Stimulated activated effector memory CD8-positive, alpha-beta T cell treated with anti-CD3 and anti-CD28 coated beads, Interleukin-12 subunit alpha, Interleukin-12 subunit beta, amount 100 ng/mL, for 72 hours (primary cell): ENCODE measurements around the gene BICC1.

Experiments used
- ATAC-seq: fragments of 150-1000 bp; cut with Tn5 transposase; 2 replicates; pipeline ENCODE4 v1.10.0; 2021
- DNase-seq, 2 donors: peaks; one replicate each; pipeline ENCODE4 v3.0.0; 2021 to 2022; ENCODE audit warnings: low spot score in 2 of 2
- H3K27ac Mint-ChIP-seq: one replicate; pipeline ENCODE4 v1.8.0; 2022; ENCODE audit warnings: mild to moderate bottlenecking, mixed read lengths
- H3K36me3 Mint-ChIP-seq: one replicate; pipeline ENCODE4 v1.8.0; 2022; ENCODE audit warnings: mild to moderate bottlenecking, mixed read lengths
- H3K4me1 Mint-ChIP-seq: one replicate; pipeline ENCODE4 v1.8.0; 2022; ENCODE audit warnings: mixed read lengths
- H3K4me3 Mint-ChIP-seq: one replicate; pipeline ENCODE4 v1.8.0; 2022; ENCODE audit warnings: mild to moderate bottlenecking, mixed read lengths
- H3K9me3 Mint-ChIP-seq: one replicate; pipeline ENCODE4 v1.8.0; 2022; ENCODE audit warnings: mixed read lengths

Gene BICC1

GRCh38 chr10:58599927-58600553, 87.4 kb downstream of the BICC1 start:
- Mint-ChIP-seq H3K4me1 (no peaks in the 10 kb centered on the region), H3K4me3 (no peak overlapping the region)
- ATAC-seq: no peak

GRCh38 chr10:58608351-58608750, 95.7 kb downstream of the BICC1 start:
- Mint-ChIP-seq H3K36me3 (no peaks in the 10 kb centered on the region), H3K4me1 (no peaks in the 10 kb centered on the region), H3K4me3 (no peak overlapping the region)

More at GRCh38 chr10:58599927-58600553, 87.4 kb downstream of the BICC1 start:
- peaks cover 4% of the 10 kb centered on the region for H3K9me3 Mint-ChIP-seq
- no peaks in the 10 kb centered on the region for H3K36me3 Mint-ChIP-seq
- H3K27ac Mint-ChIP-seq: no peak overlapping the region
- DNase-seq: no peak

GRCh38 chr10:58608826-58609531, 96.3 kb downstream of the BICC1 start:
- H3K4me1 Mint-ChIP-seq: no peaks in the 10 kb centered on the region
- no peak for ATAC-seq
- H3K4me3 Mint-ChIP-seq: no peak overlapping the region
- no peaks in the 10 kb centered on the region for H3K9me3 Mint-ChIP-seq
- no peaks in the 10 kb centered on the region for H3K36me3 Mint-ChIP-seq
- DNase-seq: no peak
- no peak overlapping the region for H3K27ac Mint-ChIP-seq

More at GRCh38 chr10:58608351-58608750, 95.7 kb downstream of the BICC1 start:
- no peak for DNase-seq
- Mint-ChIP-seq H3K27ac (no peak overlapping the region), H3K9me3 (no peaks in the 10 kb centered on the region)
- ATAC-seq: no peak

GRCh38 chr10:58609532-58610150, 97.0 kb downstream of the BICC1 start:
- no peak for DNase-seq
- no peaks in the 10 kb centered on the region for H3K36me3 Mint-ChIP-seq
- ATAC-seq: no peak
- no peaks in the 10 kb centered on the region for H3K4me1 Mint-ChIP-seq
- H3K9me3 Mint-ChIP-seq: no peaks in the 10 kb centered on the region
- no peak overlapping the region for H3K4me3 Mint-ChIP-seq
- H3K27ac Mint-ChIP-seq: no peak overlapping the region

GRCh38 chr10:58615237-58615935, 102.7 kb downstream of the BICC1 start:
- DNase-seq (no peak), ATAC-seq (no peak)
- H3K4me3 Mint-ChIP-seq: no peak overlapping the region
- no peaks in the 10 kb centered on the region for H3K36me3 Mint-ChIP-seq
- no peaks in the 10 kb centered on the region for H3K9me3 Mint-ChIP-seq
- no peaks in the 10 kb centered on the region for H3K4me1 Mint-ChIP-seq
- H3K27ac Mint-ChIP-seq: no peak overlapping the region

- Mint-ChIP-seq H3K9me3 (no peaks in the 10 kb centered on the region), H3K27ac (no peak overlapping the region)
Observed at GRCh38 chr10:58618158-58618676, 105.5 kb downstream of the BICC1 start.

GRCh38 chr10:58621379-58622077, 108.9 kb downstream of the BICC1 start:
- no peaks in the 10 kb centered on the region for H3K9me3 Mint-ChIP-seq
- ATAC-seq: no peak
- DNase-seq: no peak
- no peaks in the 10 kb centered on the region for H3K4me1 Mint-ChIP-seq
- no peak overlapping the region for H3K27ac Mint-ChIP-seq
- H3K4me3 Mint-ChIP-seq: no peak overlapping the region
- H3K36me3 Mint-ChIP-seq: no peaks in the 10 kb centered on the region

More at GRCh38 chr10:58618158-58618676, 105.5 kb downstream of the BICC1 start:
- DNase-seq: no peak
- no peaks in the 10 kb centered on the region for H3K4me1 Mint-ChIP-seq
- ATAC-seq: no peak
- H3K4me3 Mint-ChIP-seq: no peak overlapping the region
- H3K36me3 Mint-ChIP-seq: no peaks in the 10 kb centered on the region

- Mint-ChIP-seq H3K4me3 (no peak overlapping the region), H3K9me3 (no peaks in the 10 kb centered on the region), H3K36me3 (no peaks in the 10 kb centered on the region), H3K4me1 (no peaks in the 10 kb centered on the region), H3K27ac (no peak overlapping the region)
- DNase-seq (no peak), ATAC-seq (no peak)
Observed at GRCh38 chr10:58622246-58622645, 109.6 kb downstream of the BICC1 start.

GRCh38 chr10:58625070-58625469, 112.4 kb downstream of the BICC1 start:
- Mint-ChIP-seq H3K4me3 (no peak overlapping the region), H3K27ac (no peak overlapping the region), H3K36me3 (no peaks in the 10 kb centered on the region), H3K9me3 (no peaks in the 10 kb centered on the region), H3K4me1 (no peaks in the 10 kb centered on the region)
- DNase-seq (no peak), ATAC-seq (no peak)

- no peaks in the 10 kb centered on the region for H3K9me3 Mint-ChIP-seq
- no peaks in the 10 kb centered on the region for H3K4me1 Mint-ChIP-seq
- ATAC-seq: no peak
- H3K36me3 Mint-ChIP-seq: no peaks in the 10 kb centered on the region
- no peak overlapping the region for H3K27ac Mint-ChIP-seq
- no peak for DNase-seq
- H3K4me3 Mint-ChIP-seq: no peak overlapping the region
Observed at GRCh38 chr10:58627392-58627791, 114.7 kb downstream of the BICC1 start.

- Mint-ChIP-seq H3K27ac (no peak overlapping the region), H3K36me3 (no peaks in the 10 kb centered on the region), H3K4me3 (no peak overlapping the region), H3K9me3 (no peaks in the 10 kb centered on the region), H3K4me1 (no peaks in the 10 kb centered on the region)
- DNase-seq (no peak), ATAC-seq (no peak)
Observed at GRCh38 chr10:58631715-58632114, 119.0 kb downstream of the BICC1 start.

- H3K36me3 Mint-ChIP-seq: no peaks in the 10 kb centered on the region
- no peak overlapping the region for H3K4me3 Mint-ChIP-seq
- DNase-seq (no peak), ATAC-seq (no peak)
- H3K9me3 Mint-ChIP-seq: no peaks in the 10 kb centered on the region
- H3K27ac Mint-ChIP-seq: no peak overlapping the region
- H3K4me1 Mint-ChIP-seq: no peaks in the 10 kb centered on the region
Observed at GRCh38 chr10:58632216-58632615, 119.5 kb downstream of the BICC1 start.

- no peaks in the 10 kb centered on the region for H3K36me3 Mint-ChIP-seq
- DNase-seq (no peak), ATAC-seq (no peak)
- no peak overlapping the region for H3K4me3 Mint-ChIP-seq
- H3K27ac Mint-ChIP-seq: no peak overlapping the region
- no peaks in the 10 kb centered on the region for H3K9me3 Mint-ChIP-seq
- H3K4me1 Mint-ChIP-seq: no peaks in the 10 kb centered on the region
Observed at GRCh38 chr10:58637352-58637751, 124.7 kb downstream of the BICC1 start.

GRCh38 chr10:58638388-58638787, 125.7 kb downstream of the BICC1 start:
- Mint-ChIP-seq H3K9me3 (no peaks in the 10 kb centered on the region), H3K4me1 (no peaks in the 10 kb centered on the region), H3K4me3 (no peak overlapping the region), H3K36me3 (no peaks in the 10 kb centered on the region), H3K27ac (no peak overlapping the region)
- ATAC-seq: no peak
- no peak for DNase-seq

- Mint-ChIP-seq H3K36me3 (no peaks in the 10 kb centered on the region), H3K4me3 (no peak overlapping the region), H3K9me3 (no peaks in the 10 kb centered on the region), H3K27ac (no peak overlapping the region), H3K4me1 (no peaks in the 10 kb centered on the region)
- DNase-seq (no peak), ATAC-seq (no peak)
Observed at GRCh38 chr10:58641095-58641531, 128.4 kb downstream of the BICC1 start.
